Activated CD4-positive, CD25-positive, alpha-beta regulatory T cell treated with anti-CD3 and anti-CD28 coated beads, Interleukin-2, amount 50 U/mL, for 16 hours (primary cell): Measurements from ENCODE around the gene COL9A3.

ENCODE experiments used
- DNase-seq: peaks from one replicate; pipeline ENCODE4 v3.0.0-alpha.2; 2020; ENCODE audit warnings: low read depth, low spot score

COL9A3 gene

GRCh38 chr20:62880147-62880934 lies 63.5 kb downstream of the COL9A3 start:
- DNase-seq, result no peak

- DNase-seq, result no peak
These were observed 64.2 kb downstream of the COL9A3 start for GRCh38 chr20:62880935-62881661.

GRCh38 chr20:62881662-62882395 lies 65.0 kb downstream of the COL9A3 start:
- DNase-seq, result no peak

GRCh38 chr20:62882426-62882825 lies 65.6 kb downstream of the COL9A3 start:
- DNase-seq, result no peak

- no peak for DNase-seq
These were observed 67.7 kb downstream of the COL9A3 start for GRCh38 chr20:62884556-62884955.

GRCh38 chr20:62885046-62885895 lies 68.4 kb downstream of the COL9A3 start:
- DNase-seq, result no peak

GRCh38 chr20:62885896-62886708 lies 69.3 kb downstream of the COL9A3 start:
- DNase-seq, result no peak

GRCh38 chr20:62886709-62887058 lies 69.8 kb downstream of the COL9A3 start:
- DNase-seq, result no peak

- no peak for DNase-seq
These were observed 70.5 kb downstream of the COL9A3 start for GRCh38 chr20:62887152-62887859.

- DNase-seq, result no peak
These were observed 71.0 kb downstream of the COL9A3 start for GRCh38 chr20:62887860-62888239.

- no peak for DNase-seq
These were observed 71.6 kb downstream of the COL9A3 start for GRCh38 chr20:62888406-62888805.

GRCh38 chr20:62888910-62889309 lies 72.1 kb downstream of the COL9A3 start:
- DNase-seq, result no peak

- no peak for DNase-seq
These were observed 72.6 kb downstream of the COL9A3 start for GRCh38 chr20:62889411-62889810.

- no peak for DNase-seq
These were observed 73.0 kb downstream of the COL9A3 start for GRCh38 chr20:62889871-62890270.

- DNase-seq, result no peak
These were observed 73.6 kb downstream of the COL9A3 start for GRCh38 chr20:62890444-62890843.
